HepG2 (cell line): ENCODE measurements around the gene ZNF213. TPM values are rescaled to one million over a fixed set of nuclear protein-coding genes. Genes with fewer than 3 reads are reported as not detected.

ENCODE experiments used
- CENPX ChIP-seq: sonication (generic); formaldehyde crosslinking; IDR thresholded peaks from 2 replicates; pipeline ENCODE4 v1.9.0; 2021; ENCODE audit warnings: mild to moderate bottlenecking, missing genetic modification reagents, moderate library complexity
- DMAP1 ChIP-seq: IDR thresholded peaks from 2 replicates; pipeline ENCODE4 v1.6.1; 2016
- ELF3 ChIP-seq: IDR thresholded peaks from 2 replicates; pipeline ENCODE4 v1.6.1; 2016; ENCODE audit warnings: missing genetic modification reagents, missing compliant biosample characterization
- FIP1L1 ChIP-seq: fragments of 200-400 bp; formaldehyde crosslinking; IDR thresholded peaks from 2 replicates; pipeline ENCODE4 v1.6.1; 2018; ENCODE audit warnings: low read depth, mild to moderate bottlenecking, low read length, moderate library complexity, borderline replicate concordance; ENCODE audit not compliant: insufficient read depth
- FOXK2 ChIP-seq: fragments of 450-650 bp; IDR thresholded peaks from 2 replicates; pipeline ENCODE4 v1.6.1; 2016
- HDAC2 ChIP-seq: sonication (generic); formaldehyde crosslinking; IDR thresholded peaks from 2 replicates; pipeline ENCODE4 v1.4.0; 2020; ENCODE audit warnings: missing genetic modification reagents
- KAT8 ChIP-seq: IDR thresholded peaks from 2 replicates; pipeline ENCODE4 v1.6.1; 2016; ENCODE audit warnings: missing genetic modification reagents, missing compliant biosample characterization
- MIER2 ChIP-seq: IDR thresholded peaks from 2 replicates; pipeline ENCODE4 v1.6.1; 2016; ENCODE audit warnings: missing biosample characterization, missing genetic modification reagents
- NR2F2 ChIP-seq: IDR thresholded peaks from 2 replicates; pipeline ENCODE4 v1.6.1; 2012; ENCODE audit warnings: low read depth, inconsistent platforms, borderline replicate concordance
- PAWR ChIP-seq: sonication (generic); formaldehyde crosslinking; IDR thresholded peaks from 2 replicates; pipeline ENCODE4 v1.4.0; 2020; ENCODE audit warnings: missing genetic modification reagents, mild to moderate bottlenecking, borderline replicate concordance
- PAX8 ChIP-seq: sonication (generic); formaldehyde crosslinking; IDR thresholded peaks from 2 replicates; pipeline ENCODE4 v1.8.0; 2022; ENCODE audit warnings: mild to moderate bottlenecking, missing genetic modification reagents, borderline replicate concordance
- PHB2 ChIP-seq: fragments of 450-650 bp; IDR thresholded peaks from 2 replicates; pipeline ENCODE4 v1.6.1; 2018; ENCODE audit not compliant: partially characterized antibody
- RARA ChIP-seq: IDR thresholded peaks from 2 replicates; pipeline ENCODE4 v1.6.1; 2016; ENCODE audit warnings: missing genetic modification reagents, missing compliant biosample characterization
- SIX4 ChIP-seq: sonication (generic); formaldehyde crosslinking; IDR thresholded peaks from 2 replicates; pipeline ENCODE4 v1.4.0; 2020; ENCODE audit warnings: missing genetic modification reagents
- SMAD3 ChIP-seq: sonication (generic); formaldehyde crosslinking; IDR thresholded peaks from 2 replicates; pipeline ENCODE4 v1.4.0; 2020; ENCODE audit warnings: missing genetic modification reagents
- ZFAT ChIP-seq: sonication (generic); formaldehyde crosslinking; conservative IDR thresholded peaks from 2 replicates; pipeline ENCODE4 v1.8.1; 2023; ENCODE audit warnings: missing genetic modification reagents, inconsistent platforms
- ZFY ChIP-seq: sonication (generic); formaldehyde crosslinking; IDR thresholded peaks from 2 replicates; pipeline ENCODE4 v1.4.0; 2020; ENCODE audit warnings: missing genetic modification reagents
- ZNF430 ChIP-seq: sonication (generic); formaldehyde crosslinking; IDR thresholded peaks from 2 replicates; pipeline ENCODE4 v1.9.0; 2021; ENCODE audit warnings: mild to moderate bottlenecking, missing genetic modification reagents
- ZNF552 ChIP-seq: sonication (generic); formaldehyde crosslinking; IDR thresholded peaks from 2 replicates; pipeline ENCODE4 v1.9.0; 2022; ENCODE audit warnings: missing genetic modification reagents, mild to moderate bottlenecking, borderline replicate concordance
- ZNF773 ChIP-seq: sonication (generic); formaldehyde crosslinking; IDR thresholded peaks from 2 replicates; pipeline ENCODE4 v1.4.0; 2020; ENCODE audit warnings: missing genetic modification reagents, borderline replicate concordance
- ZNF816 ChIP-seq: sonication (generic); formaldehyde crosslinking; IDR thresholded peaks from 2 replicates; pipeline ENCODE4 v1.8.0; 2022; ENCODE audit warnings: missing genetic modification reagents, mild to moderate bottlenecking, borderline replicate concordance
- polyA plus RNA-seq, 8 experiments: library from polyadenylated mRNA; depleted of rRNA in 3 of 8; stranded (reverse) in 7 of 8; unstranded in 1 of 8; fragments of >200 nt; fragmentation: Illumina TruSeq in 4 of 8; extraction: Trizol in 4 of 8; gene quantifications; 2 replicates each; pipeline versions ENCODE4 v1.2.1 to v1.2.3, GENCODE V29; 2011 to 2016; ENCODE audit warnings: low read depth in 4 of 8, missing spikeins in 1 of 8, mixed read lengths in 1 of 8; ENCODE audit not compliant: insufficient read depth in 1 of 8
- total RNA-seq, 5 experiments: library from RNA; depleted of rRNA; stranded (reverse); fragments of >200 nt; fragmentation: Illumina TruSeq; extraction: Trizol; gene quantifications; 2 replicates each; pipeline ENCODE4 v1.2.3, GENCODE V29; 2016; ENCODE audit warnings: low read depth in 1 of 5
- TF ChIP-seq, protein P1 (sequence below): sonication (generic); formaldehyde crosslinking; IDR thresholded peaks from 2 replicates; pipeline ENCODE4 v1.5.0; 2020; ENCODE audit warnings: mild to moderate bottlenecking, missing genetic modification reagents, borderline replicate concordance
- TF ChIP-seq, protein P2 (sequence below): sonication (generic); formaldehyde crosslinking; IDR thresholded peaks from 2 replicates; pipeline ENCODE4 v1.8.0; 2022; ENCODE audit warnings: low read depth, missing genetic modification reagents

Gene ZNF213
- total and polyA plus RNA-seq, 2 of the 13 experiments (the other 11 are each of a cell fraction or from before 2014, with no cell fraction given), result 0.59 to 0.97 TPM

DNA sequence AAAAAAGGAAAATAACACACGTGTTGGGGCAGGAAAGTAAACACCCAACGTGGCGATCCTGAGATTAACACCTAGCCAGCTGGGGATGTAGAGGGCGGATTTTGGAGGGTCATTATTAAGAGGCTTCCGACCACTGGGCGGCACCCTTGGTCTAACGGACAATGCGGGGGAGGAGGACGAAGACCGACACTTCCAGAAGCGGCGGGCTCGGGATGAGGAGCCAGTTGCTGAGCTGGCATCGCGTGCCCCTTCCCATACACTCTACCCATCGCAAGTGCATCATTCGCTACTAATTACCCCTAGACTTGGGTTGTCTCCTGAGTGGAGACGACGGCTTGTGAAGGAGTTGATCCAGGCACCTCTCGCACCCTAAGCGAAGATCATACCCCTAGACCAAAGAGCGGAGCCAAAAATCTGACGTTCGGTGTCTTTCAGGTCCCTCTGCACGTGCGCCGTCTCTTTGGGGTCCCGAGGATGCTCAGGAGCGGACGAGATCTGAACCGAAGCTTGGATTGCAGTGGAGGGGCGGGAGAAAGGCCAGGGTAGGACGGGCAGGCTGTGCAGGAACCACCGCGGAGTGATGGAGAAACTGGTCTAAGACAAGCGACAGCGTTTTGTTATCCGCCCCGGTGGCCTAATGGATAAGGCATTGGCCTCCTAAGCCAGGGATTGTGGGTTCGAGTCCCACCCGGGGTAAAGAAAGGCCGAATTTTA is 17.6 kb downstream of the ZNF213 start (continued):
- no peak for TF ChIP-seq ZNF816 (CRISPR knock-in tag)
- TF ChIP-seq, protein P1, sequence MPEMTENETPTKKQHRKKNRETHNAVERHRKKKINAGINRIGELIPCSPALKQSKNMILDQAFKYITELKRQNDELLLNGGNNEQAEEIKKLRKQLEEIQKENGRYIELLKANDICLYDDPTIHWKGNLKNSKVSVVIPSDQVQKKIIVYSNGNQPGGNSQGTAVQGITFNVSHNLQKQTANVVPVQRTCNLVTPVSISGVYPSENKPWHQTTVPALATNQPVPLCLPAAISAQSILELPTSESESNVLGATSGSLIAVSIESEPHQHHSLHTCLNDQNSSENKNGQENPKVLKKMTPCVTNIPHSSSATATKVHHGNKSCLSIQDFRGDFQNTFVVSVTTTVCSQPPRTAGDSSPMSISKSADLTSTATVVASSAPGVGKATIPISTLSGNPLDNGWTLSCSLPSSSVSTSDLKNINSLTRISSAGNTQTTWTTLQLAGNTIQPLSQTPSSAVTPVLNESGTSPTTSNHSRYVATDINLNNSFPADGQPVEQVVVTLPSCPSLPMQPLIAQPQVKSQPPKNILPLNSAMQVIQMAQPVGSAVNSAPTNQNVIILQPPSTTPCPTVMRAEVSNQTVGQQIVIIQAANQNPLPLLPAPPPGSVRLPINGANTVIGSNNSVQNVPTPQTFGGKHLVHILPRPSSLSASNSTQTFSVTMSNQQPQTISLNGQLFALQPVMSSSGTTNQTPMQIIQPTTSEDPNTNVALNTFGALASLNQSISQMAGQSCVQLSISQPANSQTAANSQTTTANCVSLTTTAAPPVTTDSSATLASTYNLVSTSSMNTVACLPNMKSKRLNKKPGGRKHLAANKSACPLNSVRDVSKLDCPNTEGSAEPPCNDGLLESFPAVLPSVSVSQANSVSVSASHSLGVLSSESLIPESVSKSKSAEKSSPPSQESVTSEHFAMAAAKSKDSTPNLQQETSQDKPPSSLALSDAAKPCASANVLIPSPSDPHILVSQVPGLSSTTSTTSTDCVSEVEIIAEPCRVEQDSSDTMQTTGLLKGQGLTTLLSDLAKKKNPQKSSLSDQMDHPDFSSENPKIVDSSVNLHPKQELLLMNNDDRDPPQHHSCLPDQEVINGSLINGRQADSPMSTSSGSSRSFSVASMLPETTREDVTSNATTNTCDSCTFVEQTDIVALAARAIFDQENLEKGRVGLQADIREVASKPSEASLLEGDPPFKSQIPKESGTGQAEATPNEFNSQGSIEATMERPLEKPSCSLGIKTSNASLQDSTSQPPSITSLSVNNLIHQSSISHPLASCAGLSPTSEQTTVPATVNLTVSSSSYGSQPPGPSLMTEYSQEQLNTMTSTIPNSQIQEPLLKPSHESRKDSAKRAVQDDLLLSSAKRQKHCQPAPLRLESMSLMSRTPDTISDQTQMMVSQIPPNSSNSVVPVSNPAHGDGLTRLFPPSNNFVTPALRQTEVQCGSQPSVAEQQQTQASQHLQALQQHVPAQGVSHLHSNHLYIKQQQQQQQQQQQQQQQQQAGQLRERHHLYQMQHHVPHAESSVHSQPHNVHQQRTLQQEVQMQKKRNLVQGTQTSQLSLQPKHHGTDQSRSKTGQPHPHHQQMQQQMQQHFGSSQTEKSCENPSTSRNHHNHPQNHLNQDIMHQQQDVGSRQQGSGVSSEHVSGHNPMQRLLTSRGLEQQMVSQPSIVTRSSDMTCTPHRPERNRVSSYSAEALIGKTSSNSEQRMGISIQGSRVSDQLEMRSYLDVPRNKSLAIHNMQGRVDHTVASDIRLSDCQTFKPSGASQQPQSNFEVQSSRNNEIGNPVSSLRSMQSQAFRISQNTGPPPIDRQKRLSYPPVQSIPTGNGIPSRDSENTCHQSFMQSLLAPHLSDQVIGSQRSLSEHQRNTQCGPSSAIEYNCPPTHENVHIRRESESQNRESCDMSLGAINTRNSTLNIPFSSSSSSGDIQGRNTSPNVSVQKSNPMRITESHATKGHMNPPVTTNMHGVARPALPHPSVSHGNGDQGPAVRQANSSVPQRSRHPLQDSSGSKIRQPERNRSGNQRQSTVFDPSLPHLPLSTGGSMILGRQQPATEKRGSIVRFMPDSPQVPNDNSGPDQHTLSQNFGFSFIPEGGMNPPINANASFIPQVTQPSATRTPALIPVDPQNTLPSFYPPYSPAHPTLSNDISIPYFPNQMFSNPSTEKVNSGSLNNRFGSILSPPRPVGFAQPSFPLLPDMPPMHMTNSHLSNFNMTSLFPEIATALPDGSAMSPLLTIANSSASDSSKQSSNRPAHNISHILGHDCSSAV (CRISPR knock-in tag), result no peak
- peak; percentile 61 for TF ChIP-seq HDAC2
- TF ChIP-seq PAWR (CRISPR knock-in tag), result 0 out of 2 replicates have a peak, but pooled peaks have one; percentile 62
- TF ChIP-seq ZNF430, result peak; percentile 79; the same call in 1 of the 2 replicates
- TF ChIP-seq FIP1L1, result no peak
- TF ChIP-seq, protein P2, sequence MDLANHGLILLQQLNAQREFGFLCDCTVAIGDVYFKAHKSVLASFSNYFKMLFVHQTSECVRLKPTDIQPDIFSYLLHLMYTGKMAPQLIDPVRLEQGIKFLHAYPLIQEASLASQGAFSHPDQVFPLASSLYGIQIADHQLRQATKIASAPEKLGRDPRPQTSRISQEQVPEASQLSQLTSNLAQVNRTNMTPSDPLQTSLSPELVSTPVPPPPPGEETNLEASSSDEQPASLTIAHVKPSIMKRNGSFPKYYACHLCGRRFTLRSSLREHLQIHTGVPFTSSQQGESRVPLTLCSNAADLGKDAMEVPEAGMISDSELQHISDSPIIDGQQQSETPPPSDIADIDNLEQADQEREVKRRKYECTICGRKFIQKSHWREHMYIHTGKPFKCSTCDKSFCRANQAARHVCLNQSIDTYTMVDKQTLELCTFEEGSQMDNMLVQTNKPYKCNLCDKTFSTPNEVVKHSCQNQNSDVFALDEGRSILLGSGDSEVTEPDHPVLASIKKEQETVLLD (CRISPR knock-in tag), result no peak
- TF ChIP-seq ZNF773 (CRISPR knock-in tag), result no peak
- TF ChIP-seq ELF3 (CRISPR knock-in tag), result peak; percentile 68
- peak; percentile 83 for TF ChIP-seq KAT8 (CRISPR knock-in tag)
- no peak for TF ChIP-seq ZFAT
- TF ChIP-seq NR2F2, result peak; percentile 18; the same call in 1 of the 2 replicates
- TF ChIP-seq CENPX (CRISPR knock-in tag), result no peak
- TF ChIP-seq ZFY (CRISPR knock-in tag), result peak; percentile 55
- peak; percentile 49 for TF ChIP-seq MIER2 (CRISPR knock-in tag)
- no peak for TF ChIP-seq PHB2
- TF ChIP-seq SIX4, result no peak
- peak; percentile 56; the same call in 1 of the 2 replicates for TF ChIP-seq ZNF552 (CRISPR knock-in tag)
- no peak; the same call in 1 of the 2 replicates for TF ChIP-seq DMAP1 (CRISPR knock-in tag)
- no peak for TF ChIP-seq PAX8 (CRISPR knock-in tag)
- TF ChIP-seq FOXK2, result no peak
- TF ChIP-seq RARA, result no peak
- no peak; the same call in 1 of the 2 replicates for TF ChIP-seq SMAD3 (CRISPR knock-in tag)
